ENCODE data around the gene SSU72.

SSU72 gene

GRCh38 chr1:1605034-1605591 is 30.4 kb upstream of the SSU72 start:
- TF ChIP-seq CTCF (IDR thresholded peaks at IDR 0.05; ENCODE audit: insufficient read depth, low read length, poor library complexity, severe bottlenecking) (no peak), EZH2phosphoT487 (conservative IDR thresholded peaks at IDR 0.05; ENCODE audit: low read length) (no peak)
- H3K27me3 ChIP-seq (ENCODE audit: low read length) = no peaks in the 10 kb centered on the region
- no peaks in the 10 kb centered on the region for H3K9me2 ChIP-seq (replicated peaks; ENCODE audit: insufficient read depth, low read length)
- H3K9ac ChIP-seq (ENCODE audit: low read length) = no peak overlapping the region
- H4K20me1 ChIP-seq (ENCODE audit: low read depth, low read length) = no peaks in the 10 kb centered on the region
- H3K27ac ChIP-seq (ENCODE audit: low read depth, low read length) = no peak overlapping the region
- H3K36me3 ChIP-seq (ENCODE audit: low read length) = no peaks in the 10 kb centered on the region
- H3K4me3 ChIP-seq (ENCODE audit: insufficient read depth, low read length, poor library complexity, severe bottlenecking) = no peak overlapping the region
- H3K79me2 ChIP-seq (ENCODE audit: insufficient read depth, low read length) = no peaks in the 10 kb centered on the region
- no peak overlapping the region for H2AFZ ChIP-seq (ENCODE audit: low read depth, low read length, severe bottlenecking)
- no peak overlapping the region for H3K4me2 ChIP-seq (ENCODE audit: low read depth, low read length, poor library complexity, severe bottlenecking)
- H3F3A ChIP-seq (ENCODE audit: insufficient read depth) = no peaks in the 10 kb centered on the region
- H3K9me3 ChIP-seq (ENCODE audit: insufficient read depth, low read length) = no peaks in the 10 kb centered on the region

- Histone ChIP-seq H3K9me3 (ENCODE audit: insufficient read depth, low read length) (no peaks in the 10 kb centered on the region), H3K4me3 (ENCODE audit: insufficient read depth, low read length, poor library complexity, severe bottlenecking) (no peak overlapping the region), H4K20me1 (ENCODE audit: low read depth, low read length) (no peaks in the 10 kb centered on the region), H3K36me3 (ENCODE audit: low read length) (no peaks in the 10 kb centered on the region), H3F3A (ENCODE audit: insufficient read depth) (no peaks in the 10 kb centered on the region), H3K79me2 (ENCODE audit: insufficient read depth, low read length) (no peaks in the 10 kb centered on the region), H2AFZ (ENCODE audit: low read depth, low read length, severe bottlenecking) (no peak overlapping the region), H3K4me2 (ENCODE audit: low read depth, low read length, poor library complexity, severe bottlenecking) (no peak overlapping the region), H3K9me2 (replicated peaks; ENCODE audit: insufficient read depth, low read length) (no peaks in the 10 kb centered on the region), H3K27me3 (ENCODE audit: low read length) (no peaks in the 10 kb centered on the region), H3K27ac (ENCODE audit: low read depth, low read length) (no peak overlapping the region), H3K9ac (ENCODE audit: low read length) (no peak overlapping the region)
- TF ChIP-seq EZH2phosphoT487 (conservative IDR thresholded peaks at IDR 0.05; ENCODE audit: low read length) (no peak), CTCF (IDR thresholded peaks at IDR 0.05; ENCODE audit: insufficient read depth, low read length, poor library complexity, severe bottlenecking) (no peak)
Observed at GRCh38 chr1:1604374-1605033, 29.8 kb upstream of the SSU72 start.

- no peaks in the 10 kb centered on the region for H3K9me3 ChIP-seq (ENCODE audit: insufficient read depth, low read length)
- no peak overlapping the region for H3K4me3 ChIP-seq (ENCODE audit: insufficient read depth, low read length, poor library complexity, severe bottlenecking)
- no peak overlapping the region for H3K27ac ChIP-seq (ENCODE audit: low read depth, low read length)
- TF ChIP-seq CTCF (IDR thresholded peaks at IDR 0.05; ENCODE audit: insufficient read depth, low read length, poor library complexity, severe bottlenecking) = no peak
- TF ChIP-seq EZH2phosphoT487 (conservative IDR thresholded peaks at IDR 0.05; ENCODE audit: low read length) = no peak
- H4K20me1 ChIP-seq (ENCODE audit: low read depth, low read length) = no peaks in the 10 kb centered on the region
- H3K27me3 ChIP-seq (ENCODE audit: low read length) = no peaks in the 10 kb centered on the region
- no peaks in the 10 kb centered on the region for H3K36me3 ChIP-seq (ENCODE audit: low read length)
- no peaks in the 10 kb centered on the region for H3F3A ChIP-seq (ENCODE audit: insufficient read depth)
- no peak overlapping the region for H2AFZ ChIP-seq (ENCODE audit: low read depth, low read length, severe bottlenecking)
- no peak overlapping the region for H3K9ac ChIP-seq (ENCODE audit: low read length)
- H3K9me2 ChIP-seq (replicated peaks; ENCODE audit: insufficient read depth, low read length) = no peaks in the 10 kb centered on the region
- no peaks in the 10 kb centered on the region for H3K79me2 ChIP-seq (ENCODE audit: insufficient read depth, low read length)
- H3K4me2 ChIP-seq (ENCODE audit: low read depth, low read length, poor library complexity, severe bottlenecking) = no peak overlapping the region
Observed at GRCh38 chr1:1603671-1604373, 29.2 kb upstream of the SSU72 start.
